Measurements from ENCODE around the gene CLEC4M.
"Not testable (repeated sequence)": the region's sequence is repeated elsewhere in the genome, so short reads cannot be mapped to it uniquely, and the experiment has no call there.

CLEC4M gene

DNA sequence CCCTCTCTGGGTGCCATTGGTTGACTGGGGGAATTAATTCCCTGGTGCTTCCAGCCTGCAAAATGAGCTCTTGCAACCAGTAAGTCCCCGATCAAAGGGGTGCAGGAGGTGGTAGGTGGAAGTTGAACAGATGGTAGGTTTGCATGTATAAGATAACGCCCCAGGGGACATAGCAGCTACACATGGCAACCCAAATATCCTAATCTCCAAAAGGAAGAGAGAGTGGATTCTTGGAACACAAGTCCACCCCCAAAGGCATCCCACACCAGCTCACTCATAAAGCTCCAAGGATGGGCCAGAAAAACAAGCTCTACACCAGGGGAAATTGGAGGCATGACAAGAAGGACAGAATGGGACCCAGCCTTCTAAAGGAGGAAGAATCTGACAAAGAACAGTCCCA, 20.5 kb upstream of the CLEC4M start:
- DNase-seq: no peak

DNA sequence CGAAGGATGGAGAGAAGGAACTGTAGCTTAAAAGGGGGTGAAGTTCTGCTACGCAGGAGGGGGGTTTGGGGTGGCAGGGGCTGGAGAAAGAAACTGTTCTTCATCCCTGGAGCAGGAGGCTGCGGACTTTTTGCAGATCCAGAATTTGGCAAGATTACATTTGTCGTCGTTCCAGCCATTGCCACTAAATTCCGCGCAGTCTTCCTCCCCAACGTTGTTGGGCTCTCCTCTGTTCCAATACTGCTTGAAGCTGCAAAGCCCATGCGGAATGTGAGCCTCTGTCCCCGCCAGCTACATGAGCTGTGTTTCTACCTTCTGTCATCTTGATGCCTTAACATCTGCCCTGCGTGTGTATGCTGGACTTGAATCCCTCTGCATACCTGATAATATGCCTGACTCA, 20.1 kb upstream of the CLEC4M start:
- no peak for DNase-seq

DNA sequence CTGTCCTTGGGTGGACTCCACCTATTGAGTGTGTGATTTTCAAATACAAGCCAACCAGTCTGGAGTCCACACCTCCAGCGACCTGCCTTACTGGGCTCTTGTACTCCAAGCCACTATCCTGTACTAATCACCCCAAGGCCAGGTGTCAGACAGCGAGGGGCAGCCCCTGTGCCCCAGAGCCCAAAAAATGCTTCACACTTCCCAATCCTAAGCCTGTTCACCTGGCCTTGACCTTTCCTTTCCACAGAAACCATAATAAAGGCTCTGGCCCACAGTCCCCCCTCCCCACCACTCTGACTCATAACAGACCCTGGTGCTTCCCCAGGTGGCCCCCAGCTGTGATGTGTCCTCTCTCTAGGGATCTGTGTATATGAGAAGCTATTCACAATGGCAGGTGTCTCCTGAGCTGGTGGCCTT, 19.6 kb upstream of the CLEC4M start:
- no peak for DNase-seq

DNA sequence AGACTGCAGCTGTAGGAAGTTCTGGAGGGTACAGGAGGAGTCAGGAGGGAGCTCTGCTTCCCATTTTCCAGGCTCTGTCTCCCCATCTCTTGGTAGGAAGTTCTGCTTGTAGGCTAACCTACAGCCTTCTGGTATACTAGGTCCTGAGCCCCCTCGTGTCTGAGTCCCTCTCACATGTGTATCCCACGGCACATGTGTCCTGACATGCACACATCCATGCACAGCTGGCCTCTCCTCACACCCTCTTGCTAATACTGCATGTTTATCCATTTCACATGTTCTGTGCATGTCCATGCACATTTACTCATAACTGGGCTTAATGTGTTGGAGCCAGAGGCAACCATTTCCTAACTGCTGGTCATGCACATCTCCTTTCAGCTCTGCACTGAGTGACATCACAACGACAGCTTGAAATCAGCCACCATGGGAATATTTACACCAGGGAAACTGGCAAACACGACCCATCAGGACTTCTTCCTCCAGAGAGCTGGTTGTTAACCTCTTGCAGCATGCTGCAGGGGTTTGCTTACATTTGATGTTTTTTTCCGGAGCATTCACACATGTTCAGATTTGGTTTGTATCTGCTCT, 18.8 kb upstream of the CLEC4M start:
- no peak for DNase-seq

DNA sequence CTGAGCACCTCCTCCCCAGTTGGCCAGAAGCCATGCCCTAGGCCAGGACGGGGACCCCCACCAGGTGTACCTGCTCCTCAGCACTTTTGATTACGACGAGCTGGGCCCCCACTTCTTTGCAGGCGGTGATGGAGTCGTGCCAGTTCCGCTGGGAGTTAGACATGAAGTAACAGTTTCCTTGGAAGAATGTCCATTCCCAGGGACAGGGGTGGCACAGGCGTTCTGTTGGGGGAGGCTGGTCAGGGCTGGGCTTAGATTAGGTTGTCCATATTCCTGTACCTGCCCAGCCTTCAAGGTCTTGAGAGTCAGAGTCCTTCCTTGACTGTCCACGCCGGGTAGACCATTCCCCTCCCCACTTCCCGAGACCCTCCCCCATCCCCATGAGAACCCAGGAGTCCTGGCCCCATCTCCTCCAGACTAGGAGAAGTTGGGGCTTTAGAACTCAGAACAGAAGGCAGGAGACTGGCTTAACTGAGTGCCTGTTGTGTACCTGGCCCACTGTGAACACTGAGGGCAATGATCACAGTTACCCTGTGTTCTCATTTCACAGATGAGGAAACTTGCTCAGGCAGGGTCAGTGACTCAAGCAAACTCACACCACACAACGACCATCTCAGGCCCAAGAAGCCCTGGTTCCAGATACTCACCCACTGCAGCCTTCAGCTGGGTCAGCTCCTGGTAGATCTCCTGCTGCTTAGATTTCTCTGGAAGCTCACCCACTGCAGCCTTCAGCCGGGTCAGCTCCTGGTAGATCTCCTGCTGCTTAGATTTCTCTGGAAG, 18.0 kb upstream of the CLEC4M start:
- no peak for DNase-seq

DNA sequence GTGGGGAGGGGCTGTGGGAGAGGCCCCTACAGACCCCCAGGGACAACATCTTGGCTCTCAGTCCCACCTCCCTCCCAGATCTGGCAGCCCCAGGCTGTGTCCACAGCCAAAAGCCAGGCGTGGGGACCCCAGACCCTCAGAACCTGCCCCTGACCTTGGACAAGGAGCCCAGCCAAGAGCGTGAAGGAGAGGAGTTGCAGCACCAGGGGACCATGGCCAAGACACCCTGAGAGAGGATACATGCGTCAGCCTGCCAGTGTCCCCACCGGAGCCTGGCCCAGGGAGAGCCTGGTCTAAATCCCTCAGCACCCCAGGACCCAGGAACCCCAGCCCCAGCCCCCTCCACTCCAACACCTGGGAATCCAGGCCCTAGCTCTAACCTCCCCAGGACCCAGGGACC, 16.7 kb upstream of the CLEC4M start:
- not testable (repeated sequence) for DNase-seq

DNA sequence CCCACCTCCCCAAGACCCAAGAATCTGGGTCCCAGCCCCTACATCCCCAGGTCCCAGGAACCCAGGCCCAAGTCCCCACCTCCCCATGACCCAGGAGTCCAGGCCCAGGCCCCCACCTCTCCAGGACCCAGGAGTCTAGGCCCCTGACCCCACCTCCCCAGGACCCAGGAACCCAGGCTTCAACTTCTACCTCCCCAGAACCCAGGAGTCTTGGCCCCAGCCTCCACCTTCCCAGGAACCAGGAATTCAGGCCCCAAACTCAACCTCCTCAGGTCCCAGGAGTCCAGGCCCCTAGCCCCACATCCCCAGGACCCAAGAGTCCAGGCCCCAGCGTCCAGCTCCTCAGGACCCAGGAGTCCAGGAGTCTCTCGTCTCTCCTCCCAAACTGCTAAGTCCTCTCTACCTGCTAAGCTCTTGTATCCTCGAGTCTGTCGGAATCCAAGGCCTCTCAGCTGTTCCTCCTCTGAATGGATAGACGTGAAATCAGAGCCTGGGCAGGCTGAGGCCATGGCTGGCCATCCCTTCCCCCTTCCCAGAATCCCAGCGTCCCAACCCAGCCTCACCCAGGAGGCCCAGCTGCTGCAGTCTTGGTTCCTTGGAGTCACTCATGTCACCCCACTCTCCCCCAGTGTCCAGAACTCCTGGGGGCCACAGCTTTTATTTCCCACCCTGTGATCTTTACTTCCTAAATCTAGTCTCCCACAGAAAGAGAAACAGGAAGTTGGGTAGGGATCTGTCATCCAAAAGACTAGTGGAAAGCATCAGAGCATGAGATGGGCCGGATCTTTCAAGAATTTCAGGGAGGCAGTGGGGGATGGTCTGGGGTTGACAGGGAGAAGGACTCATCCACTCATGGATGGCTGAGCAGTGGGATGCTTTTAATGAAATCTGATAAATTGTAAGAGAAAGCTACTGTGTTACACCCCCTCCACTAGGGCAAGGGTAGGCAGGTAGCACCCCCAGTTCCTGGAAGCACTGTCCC, 15.8 kb upstream of the CLEC4M start, which contains the start of gene CD209:
Gene CD209 (minus strand): TSS at position 632 of the 982 bp plus-strand sequence. CDS start 23 bp downstream, at position 609.
- DNase-seq: no peak

DNA sequence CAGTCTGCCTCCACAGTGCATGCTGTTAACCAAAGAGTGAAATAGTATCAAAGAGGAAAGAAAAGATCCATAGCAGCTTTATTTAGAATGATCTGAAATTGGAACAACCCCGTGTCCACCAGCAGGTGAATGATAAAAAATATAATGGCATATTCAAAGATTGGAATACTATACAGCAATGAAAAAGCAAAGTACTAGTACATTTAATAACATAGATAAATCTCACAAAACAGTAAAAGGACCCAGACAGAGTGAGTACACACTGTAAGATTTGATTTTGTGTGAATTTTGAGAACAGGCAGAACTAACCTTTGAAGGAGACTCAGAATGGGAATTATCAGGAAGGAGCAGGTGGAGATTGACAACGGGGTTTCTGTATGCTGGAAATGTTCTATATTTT, 14.9 kb upstream of the CLEC4M start:
- no peak for DNase-seq

DNA sequence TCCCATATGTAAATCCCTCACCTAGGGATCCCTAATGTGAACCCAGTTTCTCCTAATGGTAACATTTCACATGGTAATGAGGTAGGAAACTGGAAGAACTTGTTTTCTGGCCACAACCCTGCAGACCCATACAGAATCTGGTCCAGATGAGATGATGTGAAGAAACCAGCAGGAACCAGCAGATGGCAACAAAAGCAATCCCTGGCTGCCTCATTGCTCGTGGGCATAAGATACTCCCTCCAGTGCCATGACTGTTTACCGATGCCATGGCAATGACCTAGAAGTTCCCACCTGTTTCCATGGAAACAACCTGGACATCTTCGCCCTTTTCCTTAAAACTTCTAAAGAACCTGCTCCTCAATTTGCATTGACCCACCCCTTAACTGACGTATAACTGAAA, 14.3 kb upstream of the CLEC4M start:
- no peak for DNase-seq

DNA sequence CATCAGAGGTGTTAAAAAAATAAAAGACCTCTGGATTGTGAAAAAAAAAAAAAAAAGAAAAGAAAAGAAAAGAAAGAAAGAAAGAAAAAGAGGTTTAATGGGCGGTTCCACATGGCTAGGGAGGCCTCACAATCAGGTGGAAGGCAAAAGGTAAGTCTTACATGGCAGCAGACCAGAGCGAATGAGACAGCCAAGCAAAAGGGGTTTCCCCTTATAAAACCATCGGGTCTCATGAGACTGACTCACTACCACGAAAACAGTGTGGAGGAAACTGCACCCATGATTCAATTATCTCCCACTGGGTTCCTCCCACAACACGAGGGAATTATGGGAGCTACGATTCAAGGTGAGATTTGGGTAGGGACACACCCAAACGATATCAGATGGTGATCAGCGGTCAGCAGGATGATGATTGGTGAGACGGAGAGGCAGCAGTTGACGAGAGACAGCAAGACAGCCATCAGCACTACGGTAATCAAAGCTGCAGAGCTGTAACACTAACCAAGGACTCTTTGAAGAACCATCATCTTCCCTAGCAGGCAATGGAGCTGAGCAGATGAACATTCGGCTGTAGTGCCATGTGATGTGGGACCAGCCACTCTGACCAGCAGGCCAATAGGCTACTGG, 11.8 kb upstream of the CLEC4M start:
- DNase-seq: no peak

DNA sequence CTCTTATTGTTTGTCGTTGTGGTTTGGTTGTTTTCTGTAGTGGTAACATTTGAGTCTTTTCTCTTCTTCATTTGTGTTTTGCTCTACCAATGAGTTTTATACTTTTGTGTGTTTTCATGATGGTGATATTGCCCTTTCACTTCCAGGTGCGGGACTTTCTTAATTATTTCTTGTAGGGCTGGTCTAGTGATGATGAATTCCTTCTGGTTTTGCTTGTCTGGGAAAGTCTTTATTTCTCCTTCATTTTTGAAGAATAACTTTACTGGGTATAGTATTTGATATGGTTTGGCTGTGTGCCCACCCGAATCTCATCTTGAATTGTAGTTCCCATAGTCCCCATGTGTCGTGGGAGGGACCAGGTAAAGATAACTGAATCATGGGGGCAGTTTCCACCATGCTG, 6.8 kb upstream of the CLEC4M start:
- no peak for DNase-seq

DNA sequence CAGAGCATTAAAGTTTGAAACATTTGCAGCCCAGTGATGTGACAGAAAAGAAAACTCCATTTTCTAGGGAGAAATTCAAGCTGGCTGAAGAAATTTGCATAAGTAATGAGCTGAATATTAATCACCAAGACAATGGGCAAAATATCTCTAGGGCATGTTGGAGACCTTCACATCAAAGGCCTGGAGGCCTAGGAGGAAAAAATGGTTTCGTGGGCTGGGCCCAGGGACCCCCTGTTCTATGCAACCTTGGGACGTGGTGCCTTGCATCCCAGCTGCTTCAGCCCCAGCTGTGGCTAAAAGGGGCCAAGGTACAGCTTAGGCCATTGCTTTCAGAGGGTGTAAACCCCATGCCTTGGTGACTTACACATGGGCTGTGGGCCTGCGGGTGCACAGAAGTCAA, 5.7 kb upstream of the CLEC4M start:
- no peak for DNase-seq

DNA sequence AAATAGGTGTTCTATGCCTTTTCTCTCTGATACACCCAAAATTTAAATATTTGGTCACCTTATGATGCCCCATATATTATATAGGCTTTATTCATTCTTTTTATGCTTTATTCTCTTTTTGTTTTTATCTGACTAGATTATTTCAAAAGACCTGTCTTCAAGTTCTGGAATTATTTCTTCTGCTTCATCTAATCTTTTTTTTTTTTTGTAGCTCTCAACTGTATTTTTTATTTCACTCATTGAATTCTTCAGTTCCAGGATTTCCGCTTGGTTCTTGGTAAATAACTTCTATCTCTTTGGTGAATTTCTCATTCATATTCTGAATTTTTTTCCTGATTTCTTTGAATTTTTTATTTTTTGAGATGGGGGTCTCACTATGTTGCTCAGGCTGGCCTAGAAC, 3.9 kb upstream of the CLEC4M start:
- no peak for DNase-seq

DNA sequence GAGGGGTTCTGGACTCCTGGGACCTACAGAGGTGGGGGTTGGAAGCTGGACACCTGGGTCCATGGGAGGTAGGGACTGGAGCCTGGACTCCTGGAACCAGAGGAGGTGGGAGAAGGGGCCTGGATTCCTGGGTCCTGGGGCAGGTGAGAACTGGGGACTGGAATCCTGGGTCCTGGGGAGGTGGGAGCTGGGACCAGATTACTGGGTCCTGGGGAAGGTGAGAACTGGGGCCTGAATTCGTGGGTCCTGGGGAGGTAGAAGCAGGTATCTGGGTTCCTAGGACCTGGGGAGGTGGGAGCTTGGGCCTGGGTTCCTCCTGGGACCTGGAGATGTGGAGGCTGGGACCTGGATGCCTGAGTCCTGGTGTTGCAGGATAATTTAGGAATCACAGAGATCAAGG, 653 bp downstream of the CLEC4M start:
- no peak for DNase-seq

DNA sequence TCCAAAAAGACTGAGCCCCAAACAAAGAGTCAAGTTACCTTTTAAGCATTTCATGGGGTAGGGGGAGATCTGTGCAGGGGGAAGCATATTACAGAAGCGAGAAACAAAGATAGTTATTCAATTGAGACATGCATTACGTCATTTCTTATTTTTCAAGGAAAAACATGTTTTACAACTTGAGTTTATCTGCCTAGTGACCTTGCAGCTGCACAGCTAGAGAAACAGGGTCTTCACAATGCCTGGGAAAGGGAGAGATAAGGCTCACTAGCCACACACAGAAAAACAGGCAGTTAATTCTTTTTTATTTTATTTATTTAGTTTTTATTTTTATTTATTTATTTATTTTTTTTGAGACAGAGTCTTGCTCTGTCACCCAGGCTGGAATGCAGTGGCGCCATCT, 1.1 kb downstream of the CLEC4M start:
- not testable (repeated sequence) for DNase-seq

DNA sequence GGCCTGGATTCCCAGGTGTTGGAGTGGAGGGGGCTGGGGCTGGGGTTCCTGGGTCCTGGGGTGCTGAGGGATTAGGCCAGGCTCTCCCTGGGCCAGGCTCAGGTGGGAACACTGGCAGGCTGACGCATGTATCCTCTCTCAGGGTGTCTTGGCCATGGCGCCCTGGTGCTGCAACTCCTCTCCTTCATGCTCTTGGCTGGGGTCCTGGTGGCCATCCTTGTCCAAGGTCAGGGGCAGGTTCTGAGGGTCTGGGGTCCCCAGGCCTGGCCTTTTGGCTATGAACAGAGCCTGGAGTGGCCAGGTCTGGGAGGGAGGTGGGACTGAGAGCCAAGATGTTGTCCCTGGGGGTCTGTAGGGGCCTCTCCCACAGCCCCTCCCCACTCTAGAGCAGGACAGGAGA, 2.0 kb downstream of the CLEC4M start:
- not testable (repeated sequence) for DNase-seq

DNA sequence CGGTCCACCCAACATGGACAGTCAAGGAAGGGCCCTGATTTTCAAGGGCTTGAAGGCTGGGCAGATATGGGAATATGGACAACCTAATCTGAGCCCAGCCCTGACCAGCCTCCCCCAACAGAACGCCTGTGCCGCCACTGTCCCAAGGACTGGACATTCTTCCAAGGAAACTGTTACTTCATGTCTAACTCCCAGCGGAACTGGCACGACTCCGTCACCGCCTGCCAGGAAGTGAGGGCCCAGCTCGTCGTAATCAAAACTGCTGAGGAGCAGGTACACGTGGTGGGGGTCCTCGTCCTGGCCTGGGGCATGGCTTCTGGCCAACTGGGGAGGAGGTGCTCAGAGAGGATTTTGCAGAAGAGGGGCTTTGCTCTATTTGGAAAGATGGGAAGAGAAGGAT, 3.5 kb downstream of the CLEC4M start:
- no peak for DNase-seq

DNA sequence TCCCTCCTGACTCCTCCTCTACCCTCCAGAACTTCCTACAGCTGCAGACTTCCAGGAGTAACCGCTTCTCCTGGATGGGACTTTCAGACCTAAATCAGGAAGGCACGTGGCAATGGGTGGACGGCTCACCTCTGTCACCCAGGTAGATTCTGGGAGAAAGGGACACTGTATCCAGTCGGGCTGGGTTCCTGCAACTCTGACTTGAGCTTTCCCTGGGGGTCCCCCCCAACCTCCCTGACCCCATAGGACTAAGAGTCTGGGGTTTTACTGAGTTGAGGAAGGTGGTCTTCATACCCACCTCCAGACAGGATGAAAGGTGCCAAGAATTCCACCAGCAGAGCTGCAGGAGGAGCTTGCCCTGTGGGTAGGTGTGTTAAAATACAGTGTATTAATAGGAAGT, 4.4 kb downstream of the CLEC4M start:
- DNase-seq: no peak

DNA sequence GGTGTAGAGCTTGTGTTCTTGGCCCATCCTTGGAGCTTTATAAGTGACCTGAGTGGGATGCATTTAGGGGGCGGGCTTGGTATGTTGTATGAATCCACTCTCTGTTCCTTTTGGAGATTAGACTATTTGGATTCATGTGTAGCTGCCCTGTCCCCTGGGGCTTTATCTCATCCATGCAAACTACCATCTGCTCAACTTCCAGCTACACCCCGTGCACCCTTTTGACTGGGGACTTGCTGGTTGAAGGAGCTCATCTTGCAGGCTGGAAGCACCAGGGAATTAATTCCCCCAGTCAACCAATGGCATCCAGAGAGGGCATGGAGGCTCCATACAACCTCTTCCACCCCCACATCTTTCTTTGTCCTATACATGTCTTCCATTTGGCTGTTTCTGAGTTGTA, 6.1 kb downstream of the CLEC4M start:
- DNase-seq: no peak

DNA sequence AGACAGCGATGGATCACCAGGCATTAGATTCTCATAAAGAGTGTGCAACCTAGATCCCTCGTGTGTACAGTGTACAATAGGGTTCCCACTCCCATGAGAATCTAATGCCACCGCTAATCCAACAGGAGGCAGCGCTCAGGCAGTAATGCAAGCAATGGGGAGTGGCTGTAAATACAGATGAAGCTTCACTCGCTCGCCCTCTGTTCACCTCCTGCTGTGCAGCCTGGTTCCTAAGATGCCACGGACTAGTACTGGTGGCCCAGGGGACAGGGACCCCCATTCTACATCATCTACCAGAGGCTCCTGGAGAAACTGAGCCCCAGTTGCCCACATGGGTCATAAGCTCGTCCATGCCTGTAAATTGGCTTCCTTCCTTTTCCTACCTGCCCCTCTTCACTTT, 8.0 kb downstream of the CLEC4M start:
- DNase-seq: no peak

DNA sequence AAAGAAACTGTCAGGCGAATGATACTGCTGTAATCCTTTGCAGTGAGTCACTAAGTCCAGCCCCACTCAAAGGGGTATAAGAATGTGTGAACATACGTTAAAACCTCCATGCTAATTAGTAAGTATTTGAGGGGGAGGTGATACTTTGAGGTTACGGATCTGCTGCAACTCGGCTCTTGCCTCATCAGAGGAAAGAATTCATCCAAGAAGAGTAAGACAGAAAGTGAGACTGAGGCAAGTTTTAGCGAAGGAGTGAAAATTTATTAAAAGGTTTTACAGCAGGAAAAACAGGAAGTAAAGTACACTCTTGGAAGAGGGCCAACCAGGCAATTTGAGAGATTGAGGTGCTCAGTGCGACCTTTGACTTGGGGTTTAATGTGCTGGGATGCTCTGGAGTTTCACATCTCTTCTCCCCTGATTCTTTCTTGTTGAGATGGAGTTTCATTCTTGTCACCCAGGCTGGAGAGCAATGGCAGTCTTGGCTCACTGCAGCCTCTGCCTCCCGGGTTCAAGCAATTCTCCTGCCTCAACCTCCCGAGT, 9.8 kb downstream of the CLEC4M start:
- DNase-seq: no peak

DNA sequence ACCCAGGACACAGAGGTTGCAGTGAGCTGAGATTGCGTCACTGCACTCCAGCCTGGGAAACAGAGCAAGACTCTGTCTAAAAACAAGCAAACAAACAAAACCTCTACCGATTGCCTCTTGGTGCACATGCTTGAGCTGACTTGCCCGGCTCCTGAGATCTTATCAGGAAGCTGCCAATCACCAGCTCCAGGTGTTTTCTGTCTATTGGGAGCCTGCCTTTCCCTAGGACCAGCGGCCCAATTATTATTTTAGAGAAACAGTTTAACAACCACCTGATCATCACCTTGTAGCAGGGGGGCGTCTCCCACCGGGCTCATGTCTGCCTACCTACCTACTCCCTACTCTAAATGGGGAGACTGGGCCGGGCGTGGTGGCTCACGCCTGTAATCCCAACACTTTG, 10.8 kb downstream of the CLEC4M start:
- no peak for DNase-seq

DNA sequence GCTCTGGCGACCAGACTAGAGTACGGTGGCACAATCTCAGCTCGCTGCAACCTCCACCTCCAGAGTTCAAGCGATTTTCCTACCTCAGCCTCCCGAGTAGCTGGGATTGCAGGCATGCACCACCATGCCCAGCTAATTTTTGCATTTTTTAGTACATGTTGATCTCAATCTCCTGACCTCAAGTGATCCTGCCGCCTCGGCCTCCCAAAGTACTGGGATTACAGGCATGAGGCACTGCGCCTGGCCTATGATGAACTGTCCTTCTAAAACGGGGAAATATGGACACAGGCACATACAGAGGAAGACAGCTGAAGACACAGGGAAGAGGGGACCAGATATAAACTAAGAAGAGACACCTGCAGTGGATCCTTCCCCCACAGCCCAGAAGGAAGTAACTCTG, 12.7 kb downstream of the CLEC4M start:
- no peak for DNase-seq
